DOHH2 (cell line): ENCODE measurements around the gene TMEM53.

Experiments
- H3F3A ChIP-seq: fragments of 200-600 bp; sonication (generic), shearing (Covaris generic); 2 replicates; pipeline ENCODE4 v1.6.0; 2016; ENCODE audit warnings: antibody characterized with exemption, mild to moderate bottlenecking; ENCODE audit not compliant: control insufficient read depth, insufficient read depth
- H3K27ac ChIP-seq: fragments of 200-600 bp; sonication (generic); 2 replicates; pipeline ENCODE4 v1.5.1; 2014; ENCODE audit warnings: low read depth, mild to moderate bottlenecking, low read length, moderate library complexity
- H3K27me3 ChIP-seq: fragments of 200-600 bp; sonication (generic); 2 replicates; pipeline ENCODE4 v1.6.1; 2014; ENCODE audit warnings: mild to moderate bottlenecking, low read length, mixed read lengths; ENCODE audit not compliant: control insufficient read depth
- H3K36me3 ChIP-seq: fragments of 200-600 bp; sonication (generic); 2 replicates; pipeline ENCODE4 v1.6.1; 2014; ENCODE audit warnings: mild to moderate bottlenecking, low read length, moderate library complexity, mixed read lengths; ENCODE audit not compliant: control insufficient read depth
- H3K4me1 ChIP-seq: fragments of 200-600 bp; sonication (generic); 2 replicates; pipeline ENCODE4 v1.6.1; 2014; ENCODE audit warnings: mild to moderate bottlenecking, low read length, mixed read lengths; ENCODE audit not compliant: control insufficient read depth
- H3K4me2 ChIP-seq: fragments of 200-600 bp; sonication (generic); 2 replicates; pipeline ENCODE4 v1.6.0; 2014; ENCODE audit warnings: mild to moderate bottlenecking, low read length, moderate library complexity
- H3K4me3 ChIP-seq: fragments of 200-600 bp; sonication (generic); 2 replicates; pipeline ENCODE4 v1.5.1; 2014; ENCODE audit warnings: mild to moderate bottlenecking, low read length, mixed read lengths
- H3K79me2 ChIP-seq: fragments of 200-600 bp; sonication (generic); 2 replicates; pipeline ENCODE4 v1.6.1; 2014; ENCODE audit warnings: mild to moderate bottlenecking, low read length, mixed read lengths; ENCODE audit not compliant: control insufficient read depth
- H3K9me2 ChIP-seq: fragments of 200-600 bp; sonication (generic); replicated peaks from 2 replicates; pipeline ENCODE4 v1.6.1; 2014; ENCODE audit warnings: mild to moderate bottlenecking, low read length, mixed read lengths; ENCODE audit not compliant: control insufficient read depth
- H3K9me3 ChIP-seq: fragments of 200-600 bp; sonication (generic); 2 replicates; pipeline ENCODE4 v1.6.1; 2014; ENCODE audit warnings: antibody characterized with exemption, low read length, mixed read lengths; ENCODE audit not compliant: control insufficient read depth, insufficient read depth
- H4K20me1 ChIP-seq: fragments of 200-600 bp; sonication (generic); 2 replicates; pipeline ENCODE4 v1.6.0; 2014; ENCODE audit warnings: low read depth, mild to moderate bottlenecking, antibody characterized with exemption, low read length, moderate library complexity; ENCODE audit not compliant: control insufficient read depth, insufficient read depth
- CTCF ChIP-seq: fragments of 200-600 bp; sonication (generic); IDR thresholded peaks from one replicate; pipeline ENCODE4 v1.5.1; 2014; ENCODE audit warnings: antibody characterized with exemption, mild to moderate bottlenecking, low read depth, low read length; ENCODE audit not compliant: poor library complexity, severe bottlenecking
- EZH2phosphoT487 ChIP-seq: fragments of 200-600 bp; sonication (generic); IDR thresholded peaks from 2 replicates; pipeline ENCODE4 v1.6.1; 2017; ENCODE audit warnings: borderline replicate concordance, mild to moderate bottlenecking, antibody characterized with exemption, low read length, moderate library complexity, mixed read lengths

TMEM53 gene

GRCh38 chr1:44647896-44648295 lies 26.4 kb downstream of the TMEM53 start:
- Histone ChIP-seq H3K36me3 (peaks cover 78% of the 10 kb centered on the region), H3K27ac (no peak overlapping the region), H3K9me3 (no peaks in the 10 kb centered on the region), H3K4me1 (no peaks in the 10 kb centered on the region), H3K79me2 (0 out of 2 replicates have a peak, but pooled peaks cover 2% of the 10 kb centered on the region), H3K27me3 (no peaks in the 10 kb centered on the region), H3K4me3 (no peak overlapping the region), H4K20me1 (0 out of 2 replicates have a peak, but pooled peaks cover 3% of the 10 kb centered on the region), H3K4me2 (no peak overlapping the region), H3K9me2 (no peaks in the 10 kb centered on the region), H3F3A (peaks cover 6% of the 10 kb centered on the region; the same call in 1 of the 2 replicates)
- TF ChIP-seq CTCF (no peak), EZH2phosphoT487 (no peak)

- H3K27me3 ChIP-seq, result no peaks in the 10 kb centered on the region
- H3K9me3 ChIP-seq, result no peaks in the 10 kb centered on the region
- TF ChIP-seq EZH2phosphoT487, result no peak
- TF ChIP-seq CTCF, result no peak
- H3K4me2 ChIP-seq, result no peak overlapping the region
- 0 out of 2 replicates have a peak, but pooled peaks cover 3% of the 10 kb centered on the region for H4K20me1 ChIP-seq
- H3F3A ChIP-seq, result no peaks in the 10 kb centered on the region
- H3K27ac ChIP-seq, result no peak overlapping the region
- H3K4me1 ChIP-seq, result no peaks in the 10 kb centered on the region
- no peaks in the 10 kb centered on the region for H3K9me2 ChIP-seq
- no peak overlapping the region for H3K4me3 ChIP-seq
- peaks cover 91% of the 10 kb centered on the region for H3K36me3 ChIP-seq
- 0 out of 2 replicates have a peak, but pooled peaks cover 5% of the 10 kb centered on the region for H3K79me2 ChIP-seq
Observed at GRCh38 chr1:44646261-44647110, 27.8 kb downstream of the TMEM53 start.

GRCh38 chr1:44645476-44646244 lies 28.6 kb downstream of the TMEM53 start:
- Histone ChIP-seq H3K4me1 (no peaks in the 10 kb centered on the region), H3K9me3 (no peaks in the 10 kb centered on the region), H3K4me2 (no peak overlapping the region), H3K4me3 (no peak overlapping the region), H3F3A (no peaks in the 10 kb centered on the region), H3K27ac (no peak overlapping the region), H3K27me3 (no peaks in the 10 kb centered on the region), H3K79me2 (0 out of 2 replicates have a peak, but pooled peaks cover 5% of the 10 kb centered on the region), H3K9me2 (no peaks in the 10 kb centered on the region), H3K36me3 (peaks cover 97% of the 10 kb centered on the region), H4K20me1 (0 out of 2 replicates have a peak, but pooled peaks cover 3% of the 10 kb centered on the region)
- no peak for TF ChIP-seq CTCF
- no peak for TF ChIP-seq EZH2phosphoT487
